BLaER1 (cell line): ENCODE results near the gene DUS3L.

Experiments
- H3K27ac ChIP-seq: shearing (Covaris generic); formaldehyde crosslinking; 2 replicates; pipeline ENCODE4 v1.8.1; 2022
- H3K27me3 ChIP-seq: shearing (Covaris generic); formaldehyde crosslinking; 2 replicates; pipeline ENCODE4 v1.8.1; 2022
- H3K36me3 ChIP-seq: shearing (Covaris generic); formaldehyde crosslinking; 2 replicates; pipeline ENCODE4 v1.8.1; 2022
- H3K4me1 ChIP-seq: shearing (Covaris generic); formaldehyde crosslinking; 2 replicates; pipeline ENCODE4 v1.8.1; 2022
- H3K4me2 ChIP-seq: shearing (Covaris generic); formaldehyde crosslinking; 2 replicates; pipeline ENCODE4 v1.8.1; 2022
- H3K4me3 ChIP-seq: shearing (Covaris generic); formaldehyde crosslinking; 2 replicates; pipeline ENCODE4 v1.8.1; 2022
- H3K9ac ChIP-seq: shearing (Covaris generic); formaldehyde crosslinking; 2 replicates; pipeline ENCODE4 v1.8.1; 2022
- H3K9me3 ChIP-seq: shearing (Covaris generic); formaldehyde crosslinking; 2 replicates; pipeline ENCODE4 v1.8.1; 2022
- H4K20me1 ChIP-seq: shearing (Covaris generic); formaldehyde crosslinking; 2 replicates; pipeline ENCODE4 v1.8.1; 2022
- Cebpa-rat ChIP-seq: shearing (Covaris generic); IDR thresholded peaks from 2 replicates; pipeline ENCODE4 v1.8.1; 2022

Gene DUS3L

DNA sequence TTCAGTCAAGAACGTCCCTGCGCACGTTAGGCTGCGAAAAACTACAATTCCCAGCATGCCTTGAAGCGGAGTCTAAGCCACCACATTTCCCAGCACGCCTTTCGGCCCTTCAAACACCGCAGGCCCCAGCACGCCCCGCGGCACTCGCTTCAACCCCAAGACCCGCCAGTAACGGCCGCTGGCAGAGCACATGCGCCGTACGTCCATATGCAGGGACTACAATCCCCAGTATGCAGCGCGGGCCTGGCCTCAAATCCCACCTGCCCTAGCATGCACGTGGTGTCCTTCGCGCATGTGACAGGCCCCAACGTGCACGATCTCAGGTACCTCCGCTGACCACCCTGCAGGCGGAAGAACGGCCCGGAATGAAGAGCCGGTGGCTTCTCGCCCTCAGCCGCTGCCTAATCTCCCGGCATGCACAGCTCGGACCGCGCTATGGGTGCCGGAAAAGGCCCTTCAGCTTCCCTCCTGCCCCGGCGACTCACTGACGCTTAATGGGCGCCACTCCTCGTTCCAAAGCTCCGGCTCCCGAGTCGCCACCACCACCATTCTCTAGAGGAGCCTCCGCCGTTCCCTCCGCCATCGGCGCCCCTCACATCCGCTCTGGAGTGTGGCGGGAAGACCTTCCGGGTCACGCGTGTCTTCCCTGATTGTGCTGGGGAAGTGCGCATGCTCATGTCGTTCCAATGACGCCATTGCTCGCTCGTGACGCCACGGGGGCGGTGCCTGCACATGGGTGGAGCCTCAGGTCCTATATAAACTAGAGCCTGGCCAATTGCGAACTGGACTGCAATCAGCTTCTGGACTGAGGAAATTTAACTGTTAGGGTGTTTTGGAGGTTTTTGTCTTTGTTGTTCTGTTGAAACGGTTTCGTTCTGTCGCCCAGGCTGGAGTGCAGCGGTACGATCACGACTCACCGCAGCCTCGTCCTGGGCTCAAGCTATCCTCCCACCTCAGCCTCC is at the start of gene DUS3L:
Gene DUS3L (minus strand): TSS at position 605 of the 962 bp plus-strand sequence. CDS start 22 bp downstream, at position 583.
- H3K4me1 ChIP-seq, result peaks cover 8% of the 10 kb centered on the region
- peaks cover 20% of the 10 kb centered on the region for H4K20me1 ChIP-seq
- no peaks in the 10 kb centered on the region for H3K27me3 ChIP-seq
- H3K36me3 ChIP-seq, result peaks cover 45% of the 10 kb centered on the region
- no peaks in the 10 kb centered on the region for H3K9me3 ChIP-seq
- TF ChIP-seq Cebpa-rat, result no peak
- H3K27ac ChIP-seq, result peak within 1 kb of the TSS; percentile 100
- peak within 1 kb of the TSS; percentile 98 for H3K9ac ChIP-seq
- peak within 1 kb of the TSS; percentile 85 for H3K4me3 ChIP-seq
- H3K4me2 ChIP-seq, result peak within 1 kb of the TSS; percentile 93

GRCh38 chr19:5839065-5840017 is 48.4 kb upstream of the DUS3L start, which contains the start of gene FUT6:
Gene FUT6 (minus strand): TSS chr19:5839702. CDS start chr19:5832567, 7,135 bp downstream.
- Histone ChIP-seq H3K4me3 (no peak within 1 kb of the TSS), H3K9ac (no peak within 1 kb of the TSS), H3K27ac (no peak within 1 kb of the TSS), H4K20me1 (no peaks in the 10 kb centered on the region), H3K4me2 (peak within 1 kb of the TSS; percentile 52), H3K4me1 (peaks cover 31% of the 10 kb centered on the region), H3K27me3 (no peaks in the 10 kb centered on the region; the same call in 1 of the 2 replicates), H3K9me3 (no peaks in the 10 kb centered on the region), H3K36me3 (no peaks in the 10 kb centered on the region)
- TF ChIP-seq Cebpa-rat, result no peak

- Histone ChIP-seq H4K20me1 (no peaks in the 10 kb centered on the region), H3K27me3 (no peaks in the 10 kb centered on the region; the same call in 1 of the 2 replicates), H3K4me2 (peak overlapping the region; percentile 52), H3K4me1 (peaks cover 31% of the 10 kb centered on the region), H3K4me3 (no peak overlapping the region), H3K36me3 (no peaks in the 10 kb centered on the region), H3K9me3 (no peaks in the 10 kb centered on the region), H3K9ac (no peak overlapping the region), H3K27ac (no peak overlapping the region)
- no peak for TF ChIP-seq Cebpa-rat
Observed at GRCh38 chr19:5838353-5839064, 47.5 kb upstream of the DUS3L start.

DNA sequence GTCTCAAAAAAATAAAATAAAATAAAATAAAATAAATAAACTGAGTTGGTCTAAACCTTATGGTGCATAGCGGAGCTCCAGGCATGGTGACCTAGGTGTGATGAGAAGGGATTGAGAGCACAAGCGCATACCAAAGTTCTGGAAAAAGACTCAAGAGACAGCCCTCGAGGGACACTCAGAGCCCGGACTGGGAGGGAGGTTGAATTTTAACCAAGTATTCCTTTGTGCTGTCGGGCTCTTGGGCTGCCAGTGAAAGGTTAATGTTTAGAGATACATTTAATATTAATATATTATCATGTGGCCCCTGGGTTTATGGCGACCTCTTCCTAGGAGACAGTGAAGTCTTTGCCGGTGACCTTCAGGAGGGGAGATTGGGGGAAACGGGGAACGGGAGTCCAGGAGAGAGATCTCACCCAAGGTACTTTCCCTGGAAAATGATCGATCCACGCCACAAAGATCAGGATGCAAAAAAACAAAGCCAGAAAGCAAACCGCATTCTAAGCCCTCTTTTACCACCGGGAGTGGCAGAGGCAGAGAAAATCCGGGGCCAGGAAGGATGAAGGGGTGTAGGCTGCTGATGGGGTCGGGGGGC is 46.9 kb upstream of the DUS3L start:
- H3K4me1 ChIP-seq, result peaks cover 31% of the 10 kb centered on the region
- H3K36me3 ChIP-seq, result no peaks in the 10 kb centered on the region
- H3K4me3 ChIP-seq, result no peak overlapping the region
- no peak for TF ChIP-seq Cebpa-rat
- H3K4me2 ChIP-seq, result peak overlapping the region; percentile 52
- no peaks in the 10 kb centered on the region for H4K20me1 ChIP-seq
- H3K27me3 ChIP-seq, result no peaks in the 10 kb centered on the region; the same call in 1 of the 2 replicates
- no peaks in the 10 kb centered on the region for H3K9me3 ChIP-seq
- no peak overlapping the region for H3K27ac ChIP-seq
- no peak overlapping the region for H3K9ac ChIP-seq

DNA sequence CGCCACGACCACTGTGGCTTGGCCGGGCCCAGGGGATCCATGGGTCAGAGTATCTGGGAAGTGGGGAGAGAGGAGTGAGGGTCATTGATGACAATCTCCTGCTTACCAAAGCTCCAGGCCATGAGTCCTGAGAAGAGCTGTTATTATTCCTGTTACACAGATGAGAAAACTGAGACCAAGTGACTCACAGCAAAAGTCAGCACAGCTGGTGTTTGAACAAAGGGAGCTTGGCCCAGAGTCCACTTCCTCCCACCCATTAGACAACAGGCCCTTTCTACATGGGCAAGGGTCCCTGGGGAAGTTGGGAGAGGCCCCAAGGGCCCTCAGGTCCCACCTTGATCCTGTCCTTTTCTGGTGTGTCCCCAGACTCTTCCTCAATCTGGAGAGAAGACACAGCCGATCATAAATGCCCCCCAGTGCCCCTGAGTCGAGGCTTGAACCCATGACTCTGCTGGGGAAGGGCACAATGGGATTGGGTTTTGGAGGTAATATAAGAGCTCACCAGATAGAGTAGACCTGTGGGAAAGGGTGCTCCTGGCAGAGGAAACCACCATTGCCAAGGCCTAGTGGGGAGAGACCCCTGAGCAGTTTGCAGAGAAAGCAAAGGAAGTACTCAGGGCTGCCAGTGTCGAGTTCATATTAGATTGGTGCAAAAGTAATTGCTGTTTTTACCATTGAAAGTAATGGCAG is 41.7 kb upstream of the DUS3L start:
- no peaks in the 10 kb centered on the region for H3K36me3 ChIP-seq
- H3K9ac ChIP-seq, result no peak overlapping the region
- no peak overlapping the region for H3K4me3 ChIP-seq
- no peak for TF ChIP-seq Cebpa-rat
- no peaks in the 10 kb centered on the region for H3K9me3 ChIP-seq
- H3K4me1 ChIP-seq, result peaks cover 30% of the 10 kb centered on the region
- H3K4me2 ChIP-seq, result no peak overlapping the region
- no peaks in the 10 kb centered on the region; the same call in 1 of the 2 replicates for H3K27me3 ChIP-seq
- no peak overlapping the region for H3K27ac ChIP-seq
- H4K20me1 ChIP-seq, result peaks cover 6% of the 10 kb centered on the region

- H3K9ac ChIP-seq, result no peak overlapping the region
- H3K36me3 ChIP-seq, result no peaks in the 10 kb centered on the region
- H3K9me3 ChIP-seq, result no peaks in the 10 kb centered on the region
- H3K4me3 ChIP-seq, result no peak overlapping the region
- H3K27ac ChIP-seq, result no peak overlapping the region
- H4K20me1 ChIP-seq, result peaks cover 6% of the 10 kb centered on the region
- no peak overlapping the region for H3K4me2 ChIP-seq
- no peaks in the 10 kb centered on the region; the same call in 1 of the 2 replicates for H3K27me3 ChIP-seq
- H3K4me1 ChIP-seq, result peaks cover 34% of the 10 kb centered on the region
- no peak for TF ChIP-seq Cebpa-rat
Observed at GRCh38 chr19:5832061-5832460, 41.1 kb upstream of the DUS3L start.

GRCh38 chr19:5831159-5831558 is 40.2 kb upstream of the DUS3L start:
- H3K27ac ChIP-seq, result no peak overlapping the region
- no peaks in the 10 kb centered on the region for H3K36me3 ChIP-seq
- no peaks in the 10 kb centered on the region for H3K9me3 ChIP-seq
- H4K20me1 ChIP-seq, result peaks cover 6% of the 10 kb centered on the region
- H3K27me3 ChIP-seq, result no peaks in the 10 kb centered on the region; the same call in 1 of the 2 replicates
- no peak overlapping the region for H3K4me3 ChIP-seq
- peaks cover 43% of the 10 kb centered on the region for H3K4me1 ChIP-seq
- no peak for TF ChIP-seq Cebpa-rat
- no peak overlapping the region for H3K4me2 ChIP-seq
- H3K9ac ChIP-seq, result no peak overlapping the region

- H3K27ac ChIP-seq, result peak overlapping the region; percentile 35; the same call in 1 of the 2 replicates
- H3K27me3 ChIP-seq, result no peaks in the 10 kb centered on the region; the same call in 1 of the 2 replicates
- H3K9me3 ChIP-seq, result no peaks in the 10 kb centered on the region
- 0 out of 2 replicates have a peak overlapping the region, but pooled peaks have one; percentile 48 for H3K9ac ChIP-seq
- no peaks in the 10 kb centered on the region for H3K36me3 ChIP-seq
- peak overlapping the region; percentile 98 for H3K4me2 ChIP-seq
- H4K20me1 ChIP-seq, result peaks cover 6% of the 10 kb centered on the region
- H3K4me1 ChIP-seq, result peaks cover 36% of the 10 kb centered on the region
- peak overlapping the region; percentile 79 for H3K4me3 ChIP-seq
- no peak for TF ChIP-seq Cebpa-rat
Observed at GRCh38 chr19:5829567-5830310, 38.8 kb upstream of the DUS3L start.
